ENCODE measurements around the gene PIP5K1B.

PIP5K1B gene

DNA sequence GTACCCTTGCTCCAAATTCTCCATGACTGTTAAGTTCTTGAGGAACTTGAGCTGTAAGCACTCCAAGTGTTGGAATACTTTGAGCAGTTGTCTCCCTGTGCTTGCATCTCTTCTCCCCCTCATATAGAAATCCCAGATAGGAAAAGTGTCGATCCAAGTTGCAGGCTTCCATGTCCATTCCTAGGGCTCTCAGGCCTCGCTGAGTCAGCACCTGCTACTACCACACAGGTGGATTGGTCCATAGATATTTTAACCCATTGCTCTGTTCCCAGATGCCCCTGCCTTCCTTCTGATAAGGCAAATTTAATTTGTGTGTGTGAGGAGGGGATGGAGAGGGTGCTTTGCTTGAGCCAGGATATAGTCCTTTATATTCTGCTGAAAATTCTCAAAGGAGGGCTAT, 95.8 kb downstream of the PIP5K1B start:
- no peak for DNase-seq (ENCODE audit: insufficient read length)
- no peak for FAIRE-seq
- TF ChIP-seq POLR2AphosphoS5 (IDR thresholded peaks at IDR 0.05; ENCODE audit: low read depth, low read length) (no peak), TAF1 (IDR thresholded peaks at IDR 0.05; ENCODE audit: borderline replicate concordance, low read depth, low read length) (no peak), POLR2A (IDR thresholded peaks at IDR 0.05; ENCODE audit: low read depth, low read length) (no peak)

DNA sequence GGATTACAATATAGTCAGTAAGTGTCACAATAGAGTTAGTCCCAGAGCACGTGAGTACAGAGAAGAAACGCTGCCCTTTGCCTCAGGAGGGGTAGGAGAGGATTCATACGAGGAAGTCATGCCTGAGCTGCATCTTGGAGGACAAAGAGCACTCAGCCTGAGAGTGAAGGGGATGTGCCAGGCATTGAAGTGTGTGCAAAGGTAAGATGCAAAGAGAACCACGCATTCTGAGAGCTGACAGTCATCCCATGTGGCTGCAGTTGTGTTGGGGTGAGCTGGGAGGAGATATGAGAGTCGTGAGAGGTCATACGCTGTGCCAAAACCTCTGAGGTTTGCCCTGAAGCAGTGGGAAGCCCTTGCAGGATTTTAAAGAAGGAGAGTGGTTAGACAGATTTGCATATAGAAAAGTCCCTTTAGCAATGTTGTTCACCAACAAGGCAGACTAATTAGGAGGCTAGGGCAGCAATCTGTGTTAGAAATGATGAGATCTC, 97.5 kb downstream of the PIP5K1B start:
- peak; percentile 98 for FAIRE-seq
- peak; percentile 25 for DNase-seq (ENCODE audit: insufficient read length)
- TF ChIP-seq TAF1 (IDR thresholded peaks at IDR 0.05; ENCODE audit: borderline replicate concordance, low read depth, low read length), result no peak
- no peak for TF ChIP-seq POLR2A (IDR thresholded peaks at IDR 0.05; ENCODE audit: low read depth, low read length)
- TF ChIP-seq POLR2AphosphoS5 (IDR thresholded peaks at IDR 0.05; ENCODE audit: low read depth, low read length), result no peak

DNA sequence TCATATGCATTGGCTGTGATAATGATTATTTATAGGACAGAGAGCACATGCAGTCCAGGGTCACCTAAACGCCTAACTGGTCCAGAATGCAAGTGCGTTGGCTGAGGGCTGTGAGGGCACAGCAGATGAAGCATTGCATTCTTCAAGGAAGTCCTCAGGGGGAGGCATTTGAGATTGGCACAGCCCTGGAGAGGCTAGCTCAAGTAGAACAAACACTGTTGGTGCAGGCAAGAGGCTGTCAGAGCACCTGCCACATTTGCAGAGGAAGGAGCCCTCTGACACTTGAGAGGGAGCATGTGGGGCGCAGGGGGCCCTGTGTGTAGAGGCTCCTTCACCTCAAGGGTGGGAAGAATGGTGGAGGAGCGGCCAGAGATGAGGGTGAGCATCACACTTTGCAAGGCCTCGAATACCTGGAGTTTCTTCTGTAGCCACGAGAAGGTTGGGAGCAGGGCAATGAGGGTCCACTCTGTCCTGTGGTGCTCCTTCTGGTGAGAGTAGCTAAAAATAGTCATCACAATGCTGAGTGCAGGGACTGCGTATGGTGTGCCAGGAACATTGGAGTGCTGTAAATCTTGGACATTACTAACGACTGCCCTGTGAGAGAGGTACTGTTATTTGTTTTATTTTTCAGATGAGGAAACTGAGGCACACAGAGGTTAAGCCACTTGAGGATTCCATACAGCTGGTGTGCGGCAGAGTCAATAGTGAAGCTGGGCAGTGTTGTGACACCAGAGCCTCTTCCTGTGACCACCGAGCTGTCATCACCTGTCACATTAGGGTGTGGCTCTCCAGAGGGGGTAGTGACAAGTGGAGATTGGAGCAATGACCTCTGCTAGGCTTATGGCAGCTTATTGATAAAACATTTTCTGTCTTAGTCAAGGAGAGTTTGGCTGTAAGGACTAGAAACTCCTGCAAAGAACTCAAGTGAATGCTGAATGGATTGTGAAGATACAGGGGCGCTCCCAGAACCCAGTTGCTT, 100.2 kb downstream of the PIP5K1B start:
- DNase-seq (ENCODE audit: insufficient read length) (no peak), FAIRE-seq (no peak)
- TF ChIP-seq POLR2A (IDR thresholded peaks at IDR 0.05; ENCODE audit: low read depth, low read length) (no peak), POLR2AphosphoS5 (IDR thresholded peaks at IDR 0.05; ENCODE audit: low read depth, low read length) (no peak), TAF1 (IDR thresholded peaks at IDR 0.05; ENCODE audit: borderline replicate concordance, low read depth, low read length) (no peak)

DNA sequence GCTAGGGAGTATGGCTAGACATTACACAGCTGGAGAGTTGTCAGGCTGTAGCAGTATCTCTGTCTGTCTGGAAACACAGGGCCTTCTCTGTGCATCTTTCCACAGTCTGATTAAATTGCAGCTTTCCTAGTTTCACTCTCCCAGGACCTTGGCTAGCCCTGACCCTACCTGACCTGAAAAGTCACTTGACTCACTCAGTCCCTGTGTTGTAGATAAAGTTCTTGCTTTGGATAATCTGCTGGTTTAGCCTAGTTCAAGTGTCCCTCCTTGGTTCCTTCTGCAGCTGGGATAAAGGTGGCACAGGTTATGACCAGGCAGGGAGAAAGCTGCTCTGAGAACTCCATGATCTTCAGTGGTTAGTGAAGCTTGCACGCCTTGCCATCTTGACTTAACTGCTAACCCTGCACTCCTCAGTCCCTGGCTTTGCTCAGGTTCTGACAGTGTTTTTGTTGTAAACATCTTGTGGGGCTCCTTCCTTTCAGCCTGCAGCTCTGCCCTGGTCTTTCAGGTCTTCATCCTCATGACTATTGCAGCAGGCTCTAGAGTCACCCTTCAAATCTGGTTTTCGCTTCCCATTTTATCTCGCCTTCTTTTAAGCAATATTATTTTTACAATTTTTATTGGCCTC, 101.0 kb downstream of the PIP5K1B start:
- no peak for TF ChIP-seq TAF1 (IDR thresholded peaks at IDR 0.05; ENCODE audit: borderline replicate concordance, low read depth, low read length)
- no peak for TF ChIP-seq POLR2AphosphoS5 (IDR thresholded peaks at IDR 0.05; ENCODE audit: low read depth, low read length)
- no peak for TF ChIP-seq POLR2A (IDR thresholded peaks at IDR 0.05; ENCODE audit: low read depth, low read length)
- DNase-seq (ENCODE audit: insufficient read length), result no peak
- no peak for FAIRE-seq

DNA sequence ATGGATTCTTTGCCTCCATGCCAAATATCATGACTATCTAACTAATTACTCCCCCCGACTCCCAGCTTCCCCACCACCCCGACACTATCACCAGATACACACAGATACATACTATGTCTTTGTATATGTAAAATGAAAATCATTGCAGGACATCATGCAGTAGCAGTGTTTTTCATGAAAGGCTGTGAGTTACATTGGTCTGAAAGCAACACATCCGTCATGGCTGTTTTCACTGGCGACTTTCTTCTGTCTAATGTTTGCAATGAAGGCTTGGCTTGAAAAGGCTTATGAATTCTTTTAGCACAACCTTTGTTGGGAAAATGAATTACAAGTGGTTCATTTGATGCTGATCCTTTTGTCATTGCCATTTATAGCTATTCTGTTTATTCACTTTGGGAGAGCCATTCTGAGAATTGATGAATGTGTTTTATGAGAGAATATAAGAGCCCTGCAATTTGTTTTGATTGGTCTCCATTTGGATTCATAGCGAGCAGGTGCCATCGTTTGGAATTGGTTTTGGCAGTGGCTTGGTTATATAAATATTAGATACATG, 103.4 kb downstream of the PIP5K1B start:
- FAIRE-seq (no peak), DNase-seq (ENCODE audit: insufficient read length) (no peak)
- TF ChIP-seq POLR2A (IDR thresholded peaks at IDR 0.05; ENCODE audit: low read depth, low read length) (no peak), POLR2AphosphoS5 (IDR thresholded peaks at IDR 0.05; ENCODE audit: low read depth, low read length) (no peak), TAF1 (IDR thresholded peaks at IDR 0.05; ENCODE audit: borderline replicate concordance, low read depth, low read length) (no peak)

DNA sequence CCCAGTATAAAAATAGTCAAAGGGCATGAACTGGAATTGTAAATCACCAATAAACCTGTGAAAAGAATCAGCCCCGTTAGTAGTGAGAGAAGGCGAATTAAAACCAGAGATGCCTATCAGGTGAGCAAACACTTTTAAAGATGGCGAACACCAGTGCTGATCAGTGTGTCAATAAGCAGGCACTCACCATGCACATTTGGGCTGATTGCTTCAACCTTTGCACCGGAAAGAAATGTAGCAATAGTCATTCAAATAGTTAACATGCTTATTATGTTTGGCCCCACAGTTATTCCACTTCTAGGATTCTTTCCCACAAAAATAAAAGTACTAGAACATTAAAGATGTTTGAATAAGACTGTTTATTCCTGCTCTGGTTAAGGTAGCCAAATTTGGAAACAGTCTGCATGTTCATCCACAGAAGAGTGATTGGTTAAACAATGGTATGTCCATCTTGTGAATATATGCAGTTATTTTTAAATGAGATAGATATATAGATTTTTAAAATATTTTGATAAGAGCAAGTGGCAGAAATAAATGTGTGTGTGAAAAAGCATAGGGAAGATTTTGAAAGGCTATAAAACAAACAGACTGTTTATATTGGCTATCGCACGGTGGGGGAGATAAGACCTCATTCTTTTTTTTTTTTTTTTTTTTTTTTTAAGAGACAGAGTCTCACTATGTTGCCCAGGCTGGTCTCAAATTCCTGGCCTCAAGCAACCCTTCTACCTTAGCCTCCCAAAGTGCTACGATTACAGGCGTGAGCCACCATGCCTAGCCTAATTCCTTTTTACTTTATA, 112.2 kb downstream of the PIP5K1B start:
- no peak for DNase-seq (ENCODE audit: insufficient read length)
- no peak for TF ChIP-seq TAF1 (IDR thresholded peaks at IDR 0.05; ENCODE audit: borderline replicate concordance, low read depth, low read length)
- TF ChIP-seq POLR2AphosphoS5 (IDR thresholded peaks at IDR 0.05; ENCODE audit: low read depth, low read length), result no peak
- TF ChIP-seq POLR2A (IDR thresholded peaks at IDR 0.05; ENCODE audit: low read depth, low read length), result no peak

DNA sequence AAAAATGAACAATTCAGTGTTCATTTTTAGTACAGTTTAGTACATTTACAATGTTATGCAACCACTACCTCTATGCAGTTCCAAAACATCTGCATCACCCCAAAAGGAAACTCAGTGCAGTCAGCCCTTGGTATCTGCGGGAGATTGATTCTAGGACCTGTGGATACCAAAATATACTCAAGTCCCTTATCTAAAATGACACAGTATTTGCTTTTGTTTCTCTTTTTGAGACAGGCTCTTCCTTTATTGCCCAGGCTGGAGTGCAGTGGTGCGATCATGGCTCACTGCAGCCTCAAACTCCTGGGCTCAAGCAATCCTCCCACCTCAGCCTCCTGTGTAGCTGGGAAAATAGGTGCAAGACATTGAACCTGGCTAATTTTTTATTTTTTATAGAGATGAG, 114.0 kb downstream of the PIP5K1B start:
- DNase-seq (ENCODE audit: insufficient read length) (no peak), FAIRE-seq (no peak)
- TF ChIP-seq TAF1 (IDR thresholded peaks at IDR 0.05; ENCODE audit: borderline replicate concordance, low read depth, low read length), result no peak
- TF ChIP-seq POLR2A (IDR thresholded peaks at IDR 0.05; ENCODE audit: low read depth, low read length), result no peak
- no peak for TF ChIP-seq POLR2AphosphoS5 (IDR thresholded peaks at IDR 0.05; ENCODE audit: low read depth, low read length)

More for the DNA sequence above, 112.2 kb downstream of the PIP5K1B start:
- FAIRE-seq, result no peak

DNA sequence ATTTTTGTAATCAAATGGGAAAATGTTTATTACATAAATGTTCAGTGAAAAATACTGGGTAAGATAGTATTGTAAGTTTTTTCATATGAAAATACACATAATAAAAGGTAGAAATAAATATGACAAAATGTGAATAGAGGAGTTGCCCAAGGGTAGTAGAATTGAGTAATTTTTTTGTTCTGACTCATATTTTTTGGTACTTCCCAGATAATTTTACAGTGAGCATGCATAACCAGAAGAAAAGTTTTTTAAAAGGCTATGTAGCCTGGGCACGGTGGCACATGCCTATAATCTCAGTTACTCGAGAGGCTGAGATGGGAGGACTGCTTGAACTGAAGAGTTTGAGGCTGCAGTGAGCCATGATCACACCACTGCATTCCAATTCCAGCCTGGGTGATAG, 116.9 kb downstream of the PIP5K1B start:
- FAIRE-seq, result no peak
- TF ChIP-seq POLR2A (IDR thresholded peaks at IDR 0.05; ENCODE audit: low read depth, low read length), result no peak
- DNase-seq (ENCODE audit: insufficient read length), result no peak

DNA sequence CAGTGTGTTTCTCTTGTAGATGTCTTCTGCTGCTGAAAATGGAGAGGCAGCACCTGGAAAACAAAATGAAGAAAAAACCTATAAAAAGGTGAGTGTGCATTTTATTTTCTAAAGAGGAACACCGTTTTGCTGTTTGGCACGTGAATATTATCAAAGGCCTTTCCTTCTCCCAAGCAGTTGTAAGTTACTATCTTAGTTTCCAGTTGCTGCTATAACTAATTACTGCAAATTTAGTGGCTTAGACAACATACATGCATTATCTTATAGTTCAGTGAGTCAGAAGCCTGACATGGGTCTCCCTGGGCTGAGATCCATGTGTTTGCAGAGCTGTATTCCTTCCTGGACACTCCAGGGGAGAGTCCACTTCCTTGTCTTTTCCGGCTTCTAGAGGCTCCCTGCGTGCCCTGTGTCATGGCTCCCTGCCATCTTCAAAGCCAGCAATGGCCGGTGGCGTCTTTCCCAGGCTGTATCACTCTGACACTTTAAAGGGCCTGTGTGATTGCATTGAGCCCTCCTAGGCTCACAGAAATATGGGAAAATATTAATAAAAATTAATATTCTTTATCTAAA, 117.6 kb downstream of the PIP5K1B start:
- DNase-seq (ENCODE audit: insufficient read length), result no peak
- TF ChIP-seq POLR2A (IDR thresholded peaks at IDR 0.05; ENCODE audit: low read depth, low read length) (no peak), TAF1 (IDR thresholded peaks at IDR 0.05; ENCODE audit: borderline replicate concordance, low read depth, low read length) (no peak), POLR2AphosphoS5 (IDR thresholded peaks at IDR 0.05; ENCODE audit: low read depth, low read length) (no peak)
- FAIRE-seq, result no peak

DNA sequence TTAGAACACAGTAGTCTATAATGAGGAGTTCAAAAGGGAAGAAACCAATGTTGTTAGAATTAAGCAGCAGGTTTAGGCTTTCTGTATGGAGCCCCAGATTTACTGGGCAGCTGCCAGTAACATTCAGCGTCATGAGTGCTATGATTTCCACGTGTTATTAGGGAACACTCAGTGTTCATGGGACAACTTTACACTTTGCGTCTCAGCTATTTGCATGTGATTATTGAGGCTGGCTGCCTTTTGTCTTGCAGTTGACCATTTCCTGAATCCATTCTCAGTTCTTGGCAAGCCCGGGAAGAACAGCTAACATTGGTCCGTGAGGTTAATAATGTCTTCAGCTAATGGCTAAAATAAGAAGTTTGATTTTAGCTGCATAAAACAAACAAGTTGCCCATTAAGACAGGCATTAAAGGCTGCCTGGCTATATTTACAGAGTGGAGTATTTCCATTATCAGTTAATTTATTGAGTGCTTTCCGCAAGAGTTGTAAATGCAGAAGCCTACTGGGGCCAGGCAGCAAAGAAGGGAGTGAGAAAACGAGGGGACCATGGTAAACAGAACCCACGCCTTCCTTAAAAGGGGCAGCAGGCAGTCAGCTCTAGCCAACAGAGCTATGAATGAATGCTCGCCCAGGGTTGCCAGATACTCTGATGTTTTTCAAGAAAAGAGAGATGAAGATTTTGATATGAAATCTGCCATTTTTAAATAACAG, 120.9 kb downstream of the PIP5K1B start:
- DNase-seq (ENCODE audit: insufficient read length) (no peak), FAIRE-seq (no peak)
- TF ChIP-seq POLR2AphosphoS5 (IDR thresholded peaks at IDR 0.05; ENCODE audit: low read depth, low read length) (no peak), POLR2A (IDR thresholded peaks at IDR 0.05; ENCODE audit: low read depth, low read length) (no peak), TAF1 (IDR thresholded peaks at IDR 0.05; ENCODE audit: borderline replicate concordance, low read depth, low read length) (no peak)
